Measurements from ENCODE around the gene M1AP.

M1AP gene

DNA sequence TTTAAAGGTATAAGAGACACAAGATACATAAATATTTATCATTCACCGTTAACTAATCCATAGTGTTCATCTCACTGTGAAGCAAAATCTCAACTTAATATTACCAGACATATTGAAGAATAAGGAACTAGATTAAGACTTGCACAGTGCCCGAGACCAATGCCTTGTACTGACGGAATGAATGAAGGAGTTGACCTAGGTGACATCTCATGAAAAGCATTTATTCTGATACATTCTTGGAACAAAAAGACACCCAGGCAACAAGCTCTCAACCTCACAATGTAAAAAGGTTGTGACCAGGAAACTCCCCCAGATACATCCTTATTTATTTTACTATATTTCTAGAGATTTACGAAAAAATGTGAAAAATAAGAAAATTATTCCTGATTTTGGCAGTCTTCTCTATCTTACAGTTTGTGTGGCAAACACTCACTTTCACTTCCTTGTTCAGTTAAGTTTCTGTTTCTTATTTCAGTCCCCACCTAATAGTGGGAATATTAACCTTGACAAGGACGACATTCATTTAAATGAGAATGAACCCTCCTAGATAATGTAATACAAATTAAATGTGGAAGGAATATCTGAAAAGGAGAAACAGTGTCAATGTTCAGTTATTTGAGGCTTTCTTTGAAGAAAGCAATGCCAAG is 28.4 kb downstream of the M1AP start:
- H3K4me3 ChIP-seq: no peak overlapping the region
- no peak overlapping the region for H3K27ac ChIP-seq
- DNase-seq (ENCODE audit: low spot score): no peak
- TF ChIP-seq, protein P1, sequence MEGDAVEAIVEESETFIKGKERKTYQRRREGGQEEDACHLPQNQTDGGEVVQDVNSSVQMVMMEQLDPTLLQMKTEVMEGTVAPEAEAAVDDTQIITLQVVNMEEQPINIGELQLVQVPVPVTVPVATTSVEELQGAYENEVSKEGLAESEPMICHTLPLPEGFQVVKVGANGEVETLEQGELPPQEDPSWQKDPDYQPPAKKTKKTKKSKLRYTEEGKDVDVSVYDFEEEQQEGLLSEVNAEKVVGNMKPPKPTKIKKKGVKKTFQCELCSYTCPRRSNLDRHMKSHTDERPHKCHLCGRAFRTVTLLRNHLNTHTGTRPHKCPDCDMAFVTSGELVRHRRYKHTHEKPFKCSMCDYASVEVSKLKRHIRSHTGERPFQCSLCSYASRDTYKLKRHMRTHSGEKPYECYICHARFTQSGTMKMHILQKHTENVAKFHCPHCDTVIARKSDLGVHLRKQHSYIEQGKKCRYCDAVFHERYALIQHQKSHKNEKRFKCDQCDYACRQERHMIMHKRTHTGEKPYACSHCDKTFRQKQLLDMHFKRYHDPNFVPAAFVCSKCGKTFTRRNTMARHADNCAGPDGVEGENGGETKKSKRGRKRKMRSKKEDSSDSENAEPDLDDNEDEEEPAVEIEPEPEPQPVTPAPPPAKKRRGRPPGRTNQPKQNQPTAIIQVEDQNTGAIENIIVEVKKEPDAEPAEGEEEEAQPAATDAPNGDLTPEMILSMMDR (IDR thresholded peaks at IDR 0.05): no peak

DNA sequence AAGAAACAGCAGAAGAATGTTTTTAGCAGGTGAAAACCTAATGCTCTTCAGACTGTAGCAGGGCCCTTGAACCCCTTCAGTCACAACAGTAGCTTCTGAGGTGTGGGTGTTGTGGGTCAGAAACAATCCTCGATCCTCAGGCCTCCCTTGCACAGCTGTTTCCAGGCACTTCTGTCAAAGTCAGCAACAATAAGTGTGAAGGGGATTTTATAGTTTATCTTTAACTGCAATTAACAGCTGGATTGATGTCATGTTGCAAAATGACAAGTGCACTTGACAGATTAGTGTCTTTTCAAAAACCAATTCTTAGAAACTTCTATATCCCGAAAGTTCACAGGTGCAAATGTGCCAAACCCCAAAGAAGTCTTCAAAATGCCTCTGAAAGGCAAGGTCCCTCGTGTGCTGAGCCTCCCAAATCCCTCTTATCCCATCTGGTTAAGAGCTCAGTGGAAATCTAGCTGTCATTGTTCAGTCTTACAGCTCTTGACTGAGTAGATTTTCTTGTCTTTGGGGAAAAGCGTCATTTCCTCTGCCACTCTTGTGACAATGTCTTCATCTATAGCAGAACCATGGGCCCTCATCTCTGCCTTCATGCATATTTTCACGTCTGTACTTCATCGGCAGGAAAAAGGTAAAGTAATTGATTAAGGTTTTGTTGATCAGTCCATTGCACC is 29.6 kb downstream of the M1AP start:
- TF ChIP-seq, protein P1 (IDR thresholded peaks at IDR 0.05): no peak
- no peak overlapping the region for H3K27ac ChIP-seq
- no peak for DNase-seq (ENCODE audit: low spot score)
- no peak overlapping the region for H3K4me3 ChIP-seq

DNA sequence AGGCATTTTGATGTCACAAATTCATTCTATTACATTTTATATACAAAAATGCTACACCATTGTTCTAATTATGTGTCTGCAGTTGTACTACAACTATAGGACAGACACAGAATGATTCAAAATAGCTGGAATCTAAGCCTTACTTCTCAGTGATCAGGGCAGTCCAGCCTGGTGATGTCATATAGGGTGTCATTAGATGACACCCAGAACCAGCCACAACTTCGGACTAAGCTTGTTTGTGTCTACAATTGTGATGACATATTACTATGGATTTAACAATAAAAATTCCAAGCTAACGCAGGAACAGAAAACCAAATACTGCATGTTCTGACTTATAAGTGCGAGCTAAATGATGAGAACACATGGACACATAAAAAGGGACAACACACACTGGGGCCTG is 31.0 kb downstream of the M1AP start:
- Histone ChIP-seq H3K27ac (no peak overlapping the region), H3K4me3 (no peak overlapping the region)
- TF ChIP-seq, protein P1 (IDR thresholded peaks at IDR 0.05): no peak
- no peak for DNase-seq (ENCODE audit: low spot score)

DNA sequence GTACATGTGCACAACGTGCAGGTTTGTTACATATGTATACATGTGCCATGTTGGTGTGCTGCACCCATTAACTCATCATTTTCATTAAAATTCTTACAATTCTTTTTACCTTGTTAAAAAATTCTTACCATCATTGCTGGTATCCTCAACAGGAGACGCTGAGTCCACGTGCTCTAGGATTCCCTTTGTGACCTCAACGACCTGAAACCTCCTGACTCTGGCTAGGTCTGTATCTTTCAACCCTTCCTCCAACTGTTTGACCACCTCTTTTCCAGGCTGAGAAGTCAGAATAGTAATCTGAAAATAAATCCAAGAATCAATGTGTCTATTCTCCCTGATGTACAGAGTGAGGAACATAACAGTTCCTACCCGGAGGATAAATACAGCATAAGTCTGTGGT is 41.2 kb downstream of the M1AP start:
- H3K4me3 ChIP-seq: no peak overlapping the region
- TF ChIP-seq, protein P1 (IDR thresholded peaks at IDR 0.05): no peak
- no peak for DNase-seq (ENCODE audit: low spot score)
- no peak overlapping the region for H3K27ac ChIP-seq

DNA sequence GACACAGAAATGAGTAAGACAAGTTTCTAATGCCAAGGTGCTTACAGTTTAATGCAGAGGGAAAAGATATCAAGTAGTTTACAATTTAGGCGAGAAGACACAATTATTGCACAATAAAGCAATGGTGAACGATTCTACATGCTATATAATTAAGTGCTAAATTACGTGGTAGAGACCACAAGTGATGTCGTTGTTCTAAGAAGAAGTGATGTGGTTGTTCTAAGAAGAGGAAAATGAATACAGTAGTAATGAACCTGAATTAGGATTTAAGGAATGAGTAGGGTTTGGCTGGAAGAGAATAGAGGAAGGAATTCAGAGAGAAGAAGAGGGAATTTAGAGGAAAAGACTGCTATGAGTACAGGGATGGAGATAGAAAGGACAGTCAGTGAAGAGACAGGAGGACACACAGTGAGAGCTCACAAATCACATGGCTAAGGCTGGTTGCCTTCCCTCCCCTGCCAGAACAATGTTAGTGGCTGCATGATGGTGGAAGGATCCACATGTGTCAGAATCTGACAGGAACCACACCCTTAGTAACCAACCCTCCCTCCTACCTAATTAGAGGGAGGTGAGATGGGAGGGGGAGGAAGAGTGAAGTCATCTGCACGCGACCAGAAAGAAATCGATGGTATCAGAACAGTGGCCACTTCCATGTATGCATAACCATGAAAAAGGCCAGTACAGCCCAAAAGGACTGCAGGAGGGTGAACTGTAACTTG is 44.7 kb downstream of the M1AP start:
- Histone ChIP-seq H3K4me3 (no peak overlapping the region), H3K27ac (no peak overlapping the region)
- TF ChIP-seq, protein P1 (IDR thresholded peaks at IDR 0.05): no peak
- DNase-seq (ENCODE audit: low spot score): no peak

DNA sequence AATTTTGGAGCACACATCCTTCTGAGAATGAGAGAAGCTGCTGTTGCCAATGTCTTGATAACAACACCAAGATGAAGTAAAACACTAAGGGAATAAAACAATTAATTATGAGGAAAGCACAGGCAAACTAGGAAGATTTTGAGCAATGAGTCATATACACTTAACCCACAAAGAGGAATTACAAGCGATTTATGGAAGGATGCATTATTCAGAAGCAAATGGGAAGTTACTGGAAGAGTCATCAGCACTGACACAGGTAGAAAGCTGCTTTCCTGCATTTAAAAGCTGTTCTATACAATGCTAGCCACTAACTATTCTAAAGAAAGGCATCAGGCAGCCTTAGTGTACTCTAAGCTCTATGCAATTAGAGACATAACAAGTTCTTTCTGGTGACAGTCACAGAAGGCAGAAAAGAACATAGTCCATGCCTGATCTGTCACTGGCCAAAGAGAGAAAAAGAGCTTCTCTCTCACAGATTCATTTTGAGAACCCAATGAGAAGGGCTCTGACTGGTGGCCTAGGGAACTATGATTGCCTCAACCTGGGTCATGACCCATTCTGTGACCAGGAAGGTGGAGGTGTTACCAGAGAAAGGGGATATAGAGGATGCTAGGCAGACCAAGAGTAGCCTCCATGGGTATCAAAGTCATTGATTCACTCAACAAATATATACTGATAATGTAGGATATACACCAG is 45.4 kb downstream of the M1AP start:
- no peak overlapping the region for H3K4me3 ChIP-seq
- TF ChIP-seq, protein P1 (IDR thresholded peaks at IDR 0.05): no peak
- H3K27ac ChIP-seq: no peak overlapping the region
- no peak for DNase-seq (ENCODE audit: low spot score)

Measured in coronary artery (tissue), 2 donors.